ENCODE results near the gene TDRD10.
"Not testable (repeated sequence)": the region's sequence is repeated elsewhere in the genome, so short reads cannot be mapped to it uniquely, and the experiment has no call there.

Gene TDRD10

GRCh38 chr1:154529308-154529707, 27.3 kb downstream of the TDRD10 start:
- DNase-seq (ENCODE audit: low read depth, low spot score): no peak
- no peak for TF ChIP-seq CTCF (IDR thresholded peaks at IDR 0.05; ENCODE audit: insufficient read depth, low read length, missing control alignments)
- CTCF ChIA-PET: interaction anchor here (1.5 kb wide), 1 partner anchor 17 kb away, joined by 4 read pairs; no protein-coding TSS in a partner anchor

GRCh38 chr1:154531950-154532349, 29.9 kb downstream of the TDRD10 start:
- CTCF ChIA-PET: interaction anchor here (1.4 kb wide), 1 partner anchor 15 kb away, joined by 6 read pairs; no protein-coding TSS in a partner anchor

More at GRCh38 chr1:154529308-154529707, 27.3 kb downstream of the TDRD10 start:
- POLR2A ChIA-PET: interaction anchor here (0.6 kb wide), 1 partner anchor 12 kb away, joined by 5 read pairs; no protein-coding TSS in a partner anchor
- H3K4me3 ChIP-seq (ENCODE audit: low read depth, low read length): no peak overlapping the region

GRCh38 chr1:154533952-154534844, 32.2 kb downstream of the TDRD10 start:
- ChIA-PET CTCF (interaction anchor here (1.1 to 2.4 kb wide), 6 partner anchors 9 to 53 kb away, joined by 3 to 12 read pairs (median 3); no protein-coding TSS in a partner anchor), POLR2A (interaction anchor here (0.7 kb wide), 1 partner anchor 15 kb away, joined by 4 read pairs; no protein-coding TSS in a partner anchor)
- TF ChIP-seq CTCF (IDR thresholded peaks at IDR 0.05; ENCODE audit: insufficient read depth, low read length, missing control alignments): peak; percentile 35
- H3K4me3 ChIP-seq (ENCODE audit: low read depth, low read length): no peak overlapping the region
- DNase-seq (ENCODE audit: low read depth, low spot score): no peak

More at GRCh38 chr1:154531950-154532349, 29.9 kb downstream of the TDRD10 start:
- POLR2A ChIA-PET; DNase-seq (ENCODE audit: low read depth, low spot score); H3K4me3 ChIP-seq (ENCODE audit: low read depth, low read length): not testable (repeated sequence)

- TF ChIP-seq CTCF (IDR thresholded peaks at IDR 0.05; ENCODE audit: insufficient read depth, low read length, missing control alignments): no peak
- DNase-seq (ENCODE audit: low read depth, low spot score): no peak
- ChIA-PET CTCF (interaction anchor here (1.7 to 2.4 kb wide), 2 partner anchors 10 to 19 kb away, joined by 8 to 12 read pairs; no protein-coding TSS in a partner anchor), POLR2A (no interaction called here)
- no peak overlapping the region for H3K4me3 ChIP-seq (ENCODE audit: low read depth, low read length)
Measured at GRCh38 chr1:154536570-154536969, 34.6 kb downstream of the TDRD10 start.

GRCh38 chr1:154539486-154540483, 37.8 kb downstream of the TDRD10 start:
- no peak overlapping the region for H3K4me3 ChIP-seq (ENCODE audit: low read depth, low read length)
- DNase-seq (ENCODE audit: low read depth, low spot score): no peak
- TF ChIP-seq CTCF (IDR thresholded peaks at IDR 0.05; ENCODE audit: insufficient read depth, low read length, missing control alignments): no peak
- POLR2A ChIA-PET: no interaction called here
- CTCF ChIA-PET: interaction anchor here (1.1 kb wide), 1 partner anchor 60 kb away, joined by 3 read pairs; no protein-coding TSS in a partner anchor

GRCh38 chr1:154541231-154541630, 39.2 kb downstream of the TDRD10 start:
- no peak overlapping the region for H3K4me3 ChIP-seq (ENCODE audit: low read depth, low read length)
- no peak for DNase-seq (ENCODE audit: low read depth, low spot score)
- ChIA-PET POLR2A (interaction anchor here (0.6 kb wide), 1 partner anchor 12 kb away, joined by 5 read pairs; no protein-coding TSS in a partner anchor), CTCF (interaction anchor here (1.6 to 2.9 kb wide), 2 partner anchors 13 to 60 kb away, joined by 4 to 8 read pairs; no protein-coding TSS in a partner anchor)
- no peak for TF ChIP-seq CTCF (IDR thresholded peaks at IDR 0.05; ENCODE audit: insufficient read depth, low read length, missing control alignments)
